Measurements from ENCODE around the gene DHRS9. TPM values are rescaled to one million over a fixed set of nuclear protein-coding genes. Genes with fewer than 3 reads are reported as not detected.

DHRS9 gene
- total RNA-seq, result 0.81 TPM
- long read RNA-seq, partial matches to known transcripts, result 1 of 1 reads
- long read RNA-seq, other reads (novel, unspliced or antisense), result 0 of 1 reads

GRCh38 chr2:169069341-169069740 lies at the start of gene DHRS9:
Gene DHRS9 (plus strand): TSS chr2:169069563. CDS start chr2:169081582, 12,019 bp downstream.
- intact Hi-C loops (cut with DNase I), result no loop called here
- ATAC-seq, result no peak
- no peak for DNase-seq (ENCODE audit: missing footprints)

- DNase-seq (ENCODE audit: missing footprints) (no peak), ATAC-seq (no peak)
- intact Hi-C loops (cut with DNase I), result no loop called here
Measured at GRCh38 chr2:169023161-169023560, 46.2 kb upstream of the DHRS9 start.

GRCh38 chr2:169026056-169026455 lies 43.3 kb upstream of the DHRS9 start:
- ATAC-seq (no peak), DNase-seq (ENCODE audit: missing footprints) (no peak)
- intact Hi-C loops (cut with DNase I), result no loop called here

- DNase-seq (ENCODE audit: missing footprints), result no peak
- ATAC-seq, result no peak
- intact Hi-C loops (cut with DNase I), result no loop called here
Measured at GRCh38 chr2:169027234-169027633, 42.1 kb upstream of the DHRS9 start.

GRCh38 chr2:169029341-169029740 lies 40.0 kb upstream of the DHRS9 start:
- intact Hi-C loops (cut with DNase I), result no loop called here
- no peak for ATAC-seq
- DNase-seq (ENCODE audit: missing footprints), result no peak

- no peak for ATAC-seq
- DNase-seq (ENCODE audit: missing footprints), result no peak
- intact Hi-C loops (cut with DNase I), result no loop called here
Measured at GRCh38 chr2:169031202-169031601, 38.2 kb upstream of the DHRS9 start, which contains the start of gene ABCB11. Gene ABCB11 (minus strand): TSS chr2:169031324. CDS start chr2:169018125, 13,199 bp downstream.

- no peak for DNase-seq (ENCODE audit: missing footprints)
- intact Hi-C loops (cut with DNase I), result no loop called here
- ATAC-seq, result no peak
Measured at GRCh38 chr2:169034256-169034655, 35.1 kb upstream of the DHRS9 start.

GRCh38 chr2:169034984-169035544 lies 34.3 kb upstream of the DHRS9 start:
- DNase-seq (ENCODE audit: missing footprints) (no peak), ATAC-seq (no peak)
- intact Hi-C loops (cut with DNase I), result no loop called here

GRCh38 chr2:169035887-169036286 lies 33.5 kb upstream of the DHRS9 start:
- intact Hi-C loops (cut with DNase I), result no loop called here

GRCh38 chr2:169036736-169037440 lies 32.5 kb upstream of the DHRS9 start:
- no peak for ATAC-seq
- intact Hi-C loops (cut with DNase I), result no loop called here
- no peak for DNase-seq (ENCODE audit: missing footprints)

More at GRCh38 chr2:169035887-169036286, 33.5 kb upstream of the DHRS9 start:
- DNase-seq (ENCODE audit: missing footprints), result no peak
- ATAC-seq, result no peak

GRCh38 chr2:169038338-169038757 lies 31.0 kb upstream of the DHRS9 start:
- no peak for ATAC-seq
- intact Hi-C loops (cut with DNase I), result no loop called here
- DNase-seq (ENCODE audit: missing footprints), result no peak

- no peak for DNase-seq (ENCODE audit: missing footprints)
- ATAC-seq, result no peak
Measured at GRCh38 chr2:169039702-169040101, 29.7 kb upstream of the DHRS9 start.

GRCh38 chr2:169041594-169041993 lies 27.8 kb upstream of the DHRS9 start:
- no peak for ATAC-seq
- DNase-seq (ENCODE audit: missing footprints), result no peak
- intact Hi-C loops (cut with DNase I), result no loop called here

More at GRCh38 chr2:169039702-169040101, 29.7 kb upstream of the DHRS9 start:
- intact Hi-C loops (cut with DNase I), result no loop called here

- no peak for DNase-seq (ENCODE audit: missing footprints)
- no peak for ATAC-seq
- intact Hi-C loops (cut with DNase I), result no loop called here
Measured at GRCh38 chr2:169042856-169043255, 26.5 kb upstream of the DHRS9 start.

GRCh38 chr2:169046440-169047151 lies 22.8 kb upstream of the DHRS9 start:
- DNase-seq (ENCODE audit: missing footprints), result no peak
- no peak for ATAC-seq
- intact Hi-C loops (cut with DNase I), result no loop called here

GRCh38 chr2:169047256-169048250 lies 21.8 kb upstream of the DHRS9 start:
- ATAC-seq, result peak; percentile 44
- DNase-seq (ENCODE audit: missing footprints), result no peak
- intact Hi-C loops (cut with DNase I), result no loop called here

GRCh38 chr2:169049142-169049541 lies 20.2 kb upstream of the DHRS9 start:
- intact Hi-C loops (cut with DNase I), result no loop called here
- no peak for DNase-seq (ENCODE audit: missing footprints)
- ATAC-seq, result no peak

- intact Hi-C loops (cut with DNase I), result no loop called here
- ATAC-seq, result no peak
Measured at GRCh38 chr2:169050476-169051240, 18.7 kb upstream of the DHRS9 start.

More at GRCh38 chr2:169050476-169051240, 18.7 kb upstream of the DHRS9 start:
- DNase-seq (ENCODE audit: missing footprints), result no peak
